Heart left ventricle (tissue), 16 donors: ENCODE measurements around the gene C1orf146. TPM values are rescaled to one million over a fixed set of nuclear protein-coding genes. Genes with fewer than 3 reads are reported as not detected.

ENCODE experiments used
- ATAC-seq, 4 donors: fragments of 200-7000 bp; cut with Tn5 transposase; one replicate each; pipeline ENCODE4 v1.9.1; 2020 to 2022; ENCODE audit warnings: moderate library complexity in 4 of 4, mild to moderate bottlenecking in 3 of 4, moderate number of reproducible peaks in 1 of 4
- DNase-seq, 5 donors: peaks; one replicate each; pipeline ENCODE4 v3.0.0-alpha.2; 2020
- H3K27ac ChIP-seq, 12 donors: fragments of 200-600 bp; sonication (generic) in 4 of 12; one replicate each; pipeline versions ENCODE4 v1.5.0 to v1.8.0; 2016 to 2022; ENCODE audit warnings: mild to moderate bottlenecking in 2 of 12
- H3K27me3 ChIP-seq, 9 donors: fragments of 200-600 bp; sonication (generic) in 2 of 9; one replicate each; pipeline versions ENCODE4 v1.5.1 to v1.8.0; 2016 to 2022; ENCODE audit warnings: mild to moderate bottlenecking in 3 of 9
- H3K36me3 ChIP-seq, 9 donors: fragments of 200-600 bp; sonication (generic) in 2 of 9; one replicate each; pipeline versions ENCODE4 v1.5.0 to v1.8.0; 2018 to 2022; ENCODE audit warnings: mild to moderate bottlenecking in 2 of 9
- H3K4me1 ChIP-seq, 12 donors: fragments of 200-600 bp; sonication (generic) in 4 of 12; one replicate each; pipeline versions ENCODE4 v1.5.0 to v1.8.0; 2016 to 2022; ENCODE audit warnings: mild to moderate bottlenecking in 3 of 12
- H3K4me3 ChIP-seq, 12 donors: fragments of 200-600 bp; sonication (generic) in 4 of 12; one replicate each; pipeline versions ENCODE4 v1.5.0 to v1.8.0; 2017 to 2022; ENCODE audit warnings: mild to moderate bottlenecking in 9 of 12, moderate library complexity in 4 of 12
- H3K9me3 ChIP-seq, 12 donors: fragments of 200-600 bp; sonication (generic) in 4 of 12; one replicate each; pipeline versions ENCODE4 v1.5.0 to v1.8.0; 2016 to 2022; ENCODE audit warnings: mild to moderate bottlenecking in 1 of 12
- POLR2A ChIP-seq, 2 donors: fragments of 450-650 bp; IDR thresholded peaks; one replicate each; pipeline ENCODE4 v1.6.1; 2017; ENCODE audit warnings: antibody characterized with exemption in 2 of 2, mild to moderate bottlenecking in 2 of 2, moderate library complexity in 2 of 2
- WGBS, 4 donors: extraction: QIAGEN DNeasy Blood & Tissue Kit in 2 of 4; methylation state at CpG; one replicate each; pipeline versions ENCODE4 v1.1.5 to v1.1.7; 2013 to 2018; 5-methylcytosine and 5-hydroxymethylcytosine counted together
- intact Hi-C, 10 donors: fragments of 100-400 bp; cut with DNase I; formaldehyde crosslinking; loops; one replicate each; pipeline versions ENCODE4 v1.11.1 to v1.14.2; 2022
- long read RNA-seq, 3 donors: library from polyadenylated mRNA; unstranded; transcript quantifications; one replicate each; pipeline ENCODE4 v2.0.0, GENCODE V29; 2020 to 2021
- polyA plus RNA-seq, 2 donors: library from polyadenylated mRNA; stranded (reverse); fragments of 200-250 nt; gene quantifications; one replicate each; pipeline ENCODE4 v1.2.3, GENCODE V29; 2013
- total RNA-seq, 9 donors: library from RNA; depleted of rRNA in 2 of 9; stranded (reverse); fragments of >200 nt in 2 of 9; fragmentation: NEBNext Ultra II Directional in 3 of 9; extraction: Animal tissue kit (Norgen Biotek cat#: 25700) in 3 of 9; gene quantifications; one replicate each; pipeline versions ENCODE4 v1.1.0 to v1.2.4, GENCODE V29; 2016 to 2023
- TF ChIP-seq, protein P1 (sequence below), 12 donors: fragments of 200-600 bp; sonication (generic) in 4 of 12; IDR thresholded peaks; one replicate each; pipeline versions ENCODE4 v1.5.0 to v1.8.0; 2018 to 2022; ENCODE audit warnings: antibody characterized with exemption in 12 of 12, mild to moderate bottlenecking in 5 of 12
- donor health status: ischemic (EF 13 %, LVEDD 7.1; RV severe dilation, severe dysfunction).
- donor health status: healthy with polysubstance abuse.
- donor health status: DM: no; HTN: yes; CAD: no.
- donor health status: DM: no; HTN: no; CAD: no.
- donor health status: ischemic (EF 25% LVEDD 6.9; RV normal size, moderate dysfunction).
- donor health status: ischemic (EF 25% LVEDD 5.7; RV mildly dilated, moderate dysfunction).
- donor health status: healthy.
- donor health status: DM: yes; HTN: yes; CAD: no.
- donor health status: ischemic (EF 35%, LVEDD 5.7; RV mildly dilated, moderate dysfunction).
- donor health status: nonischemic (EF 11% LVEDD 7.7; RV severe dilation, severe dysfunction).
- donor health status: DM: yes; HTN: yes; CAD: no.
- donor health status: PGD.
- donor health status: ischemic (EF 29% LVEDD 5.4; RV normal size, mild dysfunction).
- donor health status: nonischemic (EF 23%, LVEDD 6.1; RV moderate dilation, normal function).

The C1orf146 gene, protein sequence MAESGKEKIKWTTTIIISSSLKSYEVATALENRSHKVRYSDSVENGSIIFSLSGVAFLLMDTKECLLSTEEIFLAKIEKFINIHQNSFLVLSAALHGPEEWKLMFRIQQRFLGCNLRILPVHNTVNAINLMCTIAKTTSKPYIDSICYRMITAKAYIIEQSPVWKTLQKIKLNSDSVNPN
- total RNA-seq (not detected), polyA plus RNA-seq (not detected)
- long read RNA-seq, donor 1, result 0 reads
- long read RNA-seq, donor 2, result 0 reads
- long read RNA-seq, donor 3, result 0 reads

DNA sequence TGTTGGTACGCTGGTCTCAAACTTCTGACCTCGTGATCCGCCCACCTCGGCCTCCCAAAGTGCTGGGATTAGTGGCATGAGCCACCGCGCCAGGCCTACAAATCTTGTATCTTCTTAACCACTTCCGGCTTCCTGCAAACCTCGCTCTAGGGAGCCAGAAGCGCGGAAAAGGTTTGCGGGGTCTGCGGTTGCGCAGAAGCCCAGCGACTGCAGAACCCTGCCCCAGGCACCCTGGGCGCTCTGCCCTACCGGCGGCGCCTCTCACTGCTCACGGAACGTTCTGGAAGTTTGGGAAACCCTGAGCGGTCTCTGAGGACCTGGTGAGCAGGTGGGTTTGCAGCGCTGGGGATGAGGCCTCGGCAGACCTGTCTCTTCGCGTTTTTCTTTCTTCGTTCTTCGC is at the start of gene C1orf146:
Gene C1orf146 (plus strand): TSS at position 195 of the 400 bp plus-strand sequence. CDS start 13,506 bp downstream, outside the sequence.
- WGBS, 4 donors, result 90 to 95% (median 94%) methylated on average over 27 of the region's 27 CpGs
- ATAC-seq, result no peak

DNA sequence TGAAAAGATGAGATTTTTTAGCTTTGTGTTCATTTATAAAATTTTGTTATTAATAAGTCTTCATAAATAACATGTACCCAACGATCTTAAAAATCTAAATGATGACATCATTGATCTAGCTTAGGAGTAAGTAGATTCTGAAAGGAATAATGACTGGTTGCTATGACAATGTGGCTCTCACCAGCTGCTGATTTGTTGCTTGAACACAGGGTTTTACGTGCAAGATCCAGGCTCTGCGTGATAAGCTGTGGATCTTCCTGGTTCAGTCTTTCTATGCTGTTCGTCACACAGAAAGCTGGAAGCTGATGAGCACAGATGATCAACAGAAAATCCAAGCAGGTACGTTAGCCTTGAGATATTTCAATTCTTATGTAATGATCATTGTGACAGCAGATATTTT is 49.1 kb upstream of the C1orf146 start:
- Histone ChIP-seq H3K36me3 (peaks cover 0 to 27% (median 0%) of the 10 kb centered on the region in 9 donors), H3K27ac (no peak overlapping the region), H3K4me1 (no peaks in the 10 kb centered on the region), H3K9me3 (no peaks in the 10 kb centered on the region), H3K4me3 (no peak overlapping the region), H3K27me3 (no peaks in the 10 kb centered on the region)
- TF ChIP-seq, protein P1, sequence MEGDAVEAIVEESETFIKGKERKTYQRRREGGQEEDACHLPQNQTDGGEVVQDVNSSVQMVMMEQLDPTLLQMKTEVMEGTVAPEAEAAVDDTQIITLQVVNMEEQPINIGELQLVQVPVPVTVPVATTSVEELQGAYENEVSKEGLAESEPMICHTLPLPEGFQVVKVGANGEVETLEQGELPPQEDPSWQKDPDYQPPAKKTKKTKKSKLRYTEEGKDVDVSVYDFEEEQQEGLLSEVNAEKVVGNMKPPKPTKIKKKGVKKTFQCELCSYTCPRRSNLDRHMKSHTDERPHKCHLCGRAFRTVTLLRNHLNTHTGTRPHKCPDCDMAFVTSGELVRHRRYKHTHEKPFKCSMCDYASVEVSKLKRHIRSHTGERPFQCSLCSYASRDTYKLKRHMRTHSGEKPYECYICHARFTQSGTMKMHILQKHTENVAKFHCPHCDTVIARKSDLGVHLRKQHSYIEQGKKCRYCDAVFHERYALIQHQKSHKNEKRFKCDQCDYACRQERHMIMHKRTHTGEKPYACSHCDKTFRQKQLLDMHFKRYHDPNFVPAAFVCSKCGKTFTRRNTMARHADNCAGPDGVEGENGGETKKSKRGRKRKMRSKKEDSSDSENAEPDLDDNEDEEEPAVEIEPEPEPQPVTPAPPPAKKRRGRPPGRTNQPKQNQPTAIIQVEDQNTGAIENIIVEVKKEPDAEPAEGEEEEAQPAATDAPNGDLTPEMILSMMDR (IDR thresholded peaks at IDR 0.05), result no peak
- TF ChIP-seq POLR2A (IDR thresholded peaks at IDR 0.05), result no peak
- ATAC-seq (no peak), DNase-seq (no peak)
- intact Hi-C loops, result no loop called here
- WGBS, 4 donors, result 78 to 83% (median 80%) methylated on average over 5 of the region's 5 CpGs

More for the DNA sequence above, at the start of gene C1orf146:
- H3K27ac ChIP-seq, result no peak within 1 kb of the TSS
- H3K4me1 ChIP-seq, result no peaks in the 10 kb centered on the region
- no peaks in the 10 kb centered on the region for H3K27me3 ChIP-seq
- TF ChIP-seq, protein P1 (IDR thresholded peaks at IDR 0.05), result no peak
- TF ChIP-seq POLR2A (IDR thresholded peaks at IDR 0.05), result no peak
- intact Hi-C loops, result no loop called here
- H3K4me3 ChIP-seq, result no peak within 1 kb of the TSS
- H3K9me3 ChIP-seq, result no peaks in the 10 kb centered on the region
- H3K36me3 ChIP-seq, result no peaks in the 10 kb centered on the region
- DNase-seq, result no peak

DNA sequence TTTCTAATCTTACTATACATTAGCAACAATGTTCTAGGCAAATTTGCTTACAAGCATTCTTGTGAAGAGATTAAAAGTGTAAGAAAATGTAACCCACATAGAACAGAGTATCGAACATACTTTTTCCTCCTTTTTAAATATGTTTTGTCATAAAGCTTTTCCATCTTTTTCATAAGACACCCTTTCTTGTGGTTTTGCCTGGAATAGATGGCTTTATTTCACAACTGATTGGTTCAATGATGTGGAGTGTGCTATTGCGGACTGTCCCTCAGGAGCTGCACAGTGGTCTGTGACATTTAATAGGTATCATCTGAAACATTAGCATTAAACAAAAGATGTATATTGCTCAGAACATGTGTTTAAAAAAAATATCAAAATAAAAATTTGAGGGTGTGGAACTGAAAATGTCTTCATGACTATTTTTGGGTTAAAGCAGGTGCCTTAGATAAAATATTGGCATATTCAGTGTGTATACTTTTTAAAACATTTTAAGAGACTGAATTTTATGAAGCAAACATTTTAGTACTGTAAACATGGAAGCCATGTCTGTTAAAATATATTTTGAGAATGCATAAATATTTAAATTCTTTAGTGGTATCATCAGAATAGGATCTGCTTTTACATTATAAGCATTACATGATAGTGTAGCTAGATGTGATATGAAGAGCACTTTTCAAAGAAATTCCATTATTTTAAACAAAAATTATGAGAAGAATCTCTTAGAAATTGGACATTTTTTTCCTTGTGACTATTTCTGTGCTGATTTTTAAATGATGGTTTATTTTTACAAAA is 48.3 kb upstream of the C1orf146 start:
- WGBS, 4 donors, result 98 to 99% (median 98%) methylated on average over 2 of the region's 2 CpGs
- intact Hi-C loops, result no loop called here
- no peak for DNase-seq
- Histone ChIP-seq H3K4me3 (no peak overlapping the region), H3K4me1 (no peaks in the 10 kb centered on the region), H3K27ac (no peak overlapping the region), H3K27me3 (no peaks in the 10 kb centered on the region), H3K36me3 (peaks cover 0 to 27% (median 0%) of the 10 kb centered on the region in 9 donors), H3K9me3 (no peaks in the 10 kb centered on the region)
- ATAC-seq, result no peak
- TF ChIP-seq, protein P1 (IDR thresholded peaks at IDR 0.05), result no peak
- TF ChIP-seq POLR2A (IDR thresholded peaks at IDR 0.05), result no peak

DNA sequence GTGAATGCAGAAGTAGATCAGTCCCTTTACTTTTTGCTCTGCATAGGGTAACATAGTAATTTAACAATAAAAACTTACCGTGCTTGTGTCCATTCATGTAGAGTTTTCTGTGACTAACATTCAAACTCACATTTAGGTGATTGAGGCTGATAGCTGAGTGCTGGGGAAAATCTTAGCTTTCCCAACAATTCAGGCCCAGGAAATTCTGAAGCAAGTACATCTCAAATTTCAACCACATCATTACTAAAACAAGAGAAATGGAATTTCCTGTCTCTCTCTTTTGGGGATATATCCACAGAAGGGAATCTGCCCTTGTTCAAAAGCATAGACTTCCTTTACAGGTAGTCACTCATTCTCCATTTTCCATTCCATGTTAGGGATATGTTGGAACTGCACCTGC is 33.1 kb upstream of the C1orf146 start:
- Histone ChIP-seq H3K4me3 (no peak overlapping the region), H3K27ac (no peak overlapping the region), H3K36me3 (peaks cover 0 to 43% (median 22%) of the 10 kb centered on the region in 9 donors), H3K27me3 (no peaks in the 10 kb centered on the region), H3K9me3 (no peaks in the 10 kb centered on the region), H3K4me1 (no peaks in the 10 kb centered on the region)
- WGBS, 4 donors, result 84 to 93% (median 89%) methylated on average over 1 of the region's 1 CpG
- ATAC-seq, result no peak
- TF ChIP-seq, protein P1 (IDR thresholded peaks at IDR 0.05), result no peak
- no peak for TF ChIP-seq POLR2A (IDR thresholded peaks at IDR 0.05)
- intact Hi-C loops, result no loop called here
- DNase-seq, result no peak
